Sigmoid colon (tissue), 7 donors: Measurements from ENCODE around the gene MMP7. TPM values are rescaled to one million over a fixed set of nuclear protein-coding genes. Genes with fewer than 3 reads are reported as not detected.

Source experiments
- DNase-seq: peaks from one replicate; pipeline ENCODE4 v3.0.0-alpha.2; 2019
- H3K27ac ChIP-seq, 4 donors: fragments of 200-600 bp; sonication (generic); one replicate each; pipeline ENCODE4 v1.5.1; 2016 to 2019; ENCODE audit warnings: mild to moderate bottlenecking in 1 of 4
- H3K27me3 ChIP-seq, 3 donors: fragments of 200-600 bp; sonication (generic); one replicate each; pipeline ENCODE4 v1.5.1; 2019; ENCODE audit warnings: mild to moderate bottlenecking in 1 of 3
- H3K36me3 ChIP-seq, 4 donors: fragments of 200-600 bp; sonication (generic); one replicate each; pipeline ENCODE4 v1.5.1; 2016 to 2019
- H3K4me1 ChIP-seq, 4 donors: fragments of 200-600 bp; sonication (generic); one replicate each; pipeline ENCODE4 v1.5.1; 2017 to 2019
- H3K4me3 ChIP-seq, 4 donors: fragments of 200-600 bp; sonication (generic); one replicate each; pipeline ENCODE4 v1.5.1; 2017 to 2019; ENCODE audit warnings: mild to moderate bottlenecking in 2 of 4, moderate library complexity in 1 of 4
- H3K9me3 ChIP-seq, 4 donors: fragments of 200-600 bp in 3 of 4; sonication (generic) in 3 of 4; one replicate each; pipeline versions ENCODE4 v1.5.1 to v1.6.1; 2013 to 2019
- EP300 ChIP-seq, 4 donors: sonication (generic); formaldehyde crosslinking; IDR thresholded peaks; one replicate each; pipeline ENCODE4 v1.6.1; 2017; ENCODE audit warnings: antibody characterized with exemption in 4 of 4
- POLR2A ChIP-seq, 2 donors: fragments of 450-650 bp; IDR thresholded peaks; one replicate each; pipeline ENCODE4 v1.6.1; 2016; ENCODE audit warnings: antibody characterized with exemption in 2 of 2, mild to moderate bottlenecking in 2 of 2, moderate library complexity in 2 of 2
- POLR2AphosphoS5 ChIP-seq, 4 donors: sonication (generic); formaldehyde crosslinking; IDR thresholded peaks; one replicate each; pipeline ENCODE4 v1.6.1; 2017; ENCODE audit warnings: antibody characterized with exemption in 4 of 4
- WGBS, 2 donors: extraction: QIAGEN DNeasy Blood & Tissue Kit; methylation state at CpG; one replicate each; pipeline ENCODE4 v1.1.7; 2013; 5-methylcytosine and 5-hydroxymethylcytosine counted together
- intact Hi-C: fragments of 100-400 bp; cut with DNase I; formaldehyde crosslinking; loops from one replicate; pipeline ENCODE4 v1.15.1; 2023
- polyA plus RNA-seq, 3 donors: library from polyadenylated mRNA; stranded (reverse); fragments of 200-250 nt; gene quantifications; one replicate each; pipeline ENCODE4 v1.2.3, GENCODE V29; 2013
- total RNA-seq, 4 donors: library from RNA; depleted of rRNA; stranded (reverse); fragments of >200 nt; gene quantifications; one replicate each; pipeline ENCODE4 v1.1.0, GENCODE V29; 2016
- TF ChIP-seq, protein P1 (sequence below), 4 experiments: fragments of 450-650 bp in 3 of 4; fragments of 200-600 bp in 1 of 4; IDR thresholded peaks; one replicate each; pipeline ENCODE4 v1.5.1; 2016 to 2019; ENCODE audit warnings: antibody characterized with exemption in 4 of 4, mild to moderate bottlenecking in 3 of 4, moderate library complexity in 2 of 4
- donor health status: healthy with polysubstance abuse.
- donor health status: Bipolar disorder and iron deficiency.
- donor health status: healthy.

MMP7 gene
- total and polyA plus RNA-seq, 7 donors, result 11.8 TPM; not detected in 6

DNA sequence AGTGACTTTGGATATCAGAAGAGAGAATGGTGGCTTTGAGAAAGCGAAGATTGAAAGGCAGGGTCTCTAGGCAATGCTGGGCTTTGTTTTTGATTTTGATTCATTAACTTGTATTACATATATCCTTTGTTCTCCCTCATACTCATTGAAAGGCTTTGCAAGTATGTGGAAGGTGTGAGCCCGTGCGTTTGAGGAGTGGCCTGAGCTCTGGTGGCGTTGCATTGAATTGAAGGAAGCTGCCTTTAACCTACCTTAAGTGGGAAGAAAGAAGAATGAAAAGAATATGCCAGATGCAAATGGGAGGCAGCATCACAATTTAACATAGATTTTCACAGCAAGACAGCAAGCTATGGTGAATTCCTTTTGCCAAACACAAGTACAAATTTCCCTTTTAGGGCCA is 6.7 kb downstream of the MMP7 start:
- TF ChIP-seq POLR2A (IDR thresholded peaks at IDR 0.05) (no peak), EP300 (IDR thresholded peaks at IDR 0.05) (no peak), POLR2AphosphoS5 (IDR thresholded peaks at IDR 0.05) (no peak)
- TF ChIP-seq, protein P1, sequence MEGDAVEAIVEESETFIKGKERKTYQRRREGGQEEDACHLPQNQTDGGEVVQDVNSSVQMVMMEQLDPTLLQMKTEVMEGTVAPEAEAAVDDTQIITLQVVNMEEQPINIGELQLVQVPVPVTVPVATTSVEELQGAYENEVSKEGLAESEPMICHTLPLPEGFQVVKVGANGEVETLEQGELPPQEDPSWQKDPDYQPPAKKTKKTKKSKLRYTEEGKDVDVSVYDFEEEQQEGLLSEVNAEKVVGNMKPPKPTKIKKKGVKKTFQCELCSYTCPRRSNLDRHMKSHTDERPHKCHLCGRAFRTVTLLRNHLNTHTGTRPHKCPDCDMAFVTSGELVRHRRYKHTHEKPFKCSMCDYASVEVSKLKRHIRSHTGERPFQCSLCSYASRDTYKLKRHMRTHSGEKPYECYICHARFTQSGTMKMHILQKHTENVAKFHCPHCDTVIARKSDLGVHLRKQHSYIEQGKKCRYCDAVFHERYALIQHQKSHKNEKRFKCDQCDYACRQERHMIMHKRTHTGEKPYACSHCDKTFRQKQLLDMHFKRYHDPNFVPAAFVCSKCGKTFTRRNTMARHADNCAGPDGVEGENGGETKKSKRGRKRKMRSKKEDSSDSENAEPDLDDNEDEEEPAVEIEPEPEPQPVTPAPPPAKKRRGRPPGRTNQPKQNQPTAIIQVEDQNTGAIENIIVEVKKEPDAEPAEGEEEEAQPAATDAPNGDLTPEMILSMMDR (IDR thresholded peaks at IDR 0.05), result no peak
- no peaks in the 10 kb centered on the region for H3K4me1 ChIP-seq
- H3K27me3 ChIP-seq, result no peaks in the 10 kb centered on the region
- intact Hi-C loops, result no loop called here
- H3K9me3 ChIP-seq, result no peaks in the 10 kb centered on the region
- H3K27ac ChIP-seq, result no peak overlapping the region
- 96 to 97% methylated on average over 4 of the region's 4 CpGs for WGBS, 2 donors
- H3K36me3 ChIP-seq, result no peaks in the 10 kb centered on the region
- DNase-seq, result no peak
- no peak overlapping the region for H3K4me3 ChIP-seq

DNA sequence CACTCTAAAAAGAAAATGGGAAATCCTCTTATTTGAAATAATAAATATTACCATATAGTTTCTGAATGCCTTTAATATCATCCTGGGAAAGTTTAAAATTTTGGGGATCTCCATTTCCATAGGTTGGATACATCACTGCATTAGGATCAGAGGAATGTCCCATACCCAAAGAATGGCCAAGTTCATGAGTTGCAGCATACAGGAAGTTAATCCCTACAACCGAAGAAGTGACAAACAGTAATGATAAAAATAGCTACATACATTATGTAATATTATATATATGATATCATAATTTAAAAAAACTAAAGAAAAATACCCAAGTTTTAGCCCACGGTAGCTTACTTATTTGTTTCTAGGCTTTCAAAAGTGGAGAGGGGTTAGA is 7.4 kb downstream of the MMP7 start:
- WGBS, 2 donors, result 73 to 77% methylated on average over 2 of the region's 2 CpGs
- intact Hi-C loops, result no loop called here

DNA sequence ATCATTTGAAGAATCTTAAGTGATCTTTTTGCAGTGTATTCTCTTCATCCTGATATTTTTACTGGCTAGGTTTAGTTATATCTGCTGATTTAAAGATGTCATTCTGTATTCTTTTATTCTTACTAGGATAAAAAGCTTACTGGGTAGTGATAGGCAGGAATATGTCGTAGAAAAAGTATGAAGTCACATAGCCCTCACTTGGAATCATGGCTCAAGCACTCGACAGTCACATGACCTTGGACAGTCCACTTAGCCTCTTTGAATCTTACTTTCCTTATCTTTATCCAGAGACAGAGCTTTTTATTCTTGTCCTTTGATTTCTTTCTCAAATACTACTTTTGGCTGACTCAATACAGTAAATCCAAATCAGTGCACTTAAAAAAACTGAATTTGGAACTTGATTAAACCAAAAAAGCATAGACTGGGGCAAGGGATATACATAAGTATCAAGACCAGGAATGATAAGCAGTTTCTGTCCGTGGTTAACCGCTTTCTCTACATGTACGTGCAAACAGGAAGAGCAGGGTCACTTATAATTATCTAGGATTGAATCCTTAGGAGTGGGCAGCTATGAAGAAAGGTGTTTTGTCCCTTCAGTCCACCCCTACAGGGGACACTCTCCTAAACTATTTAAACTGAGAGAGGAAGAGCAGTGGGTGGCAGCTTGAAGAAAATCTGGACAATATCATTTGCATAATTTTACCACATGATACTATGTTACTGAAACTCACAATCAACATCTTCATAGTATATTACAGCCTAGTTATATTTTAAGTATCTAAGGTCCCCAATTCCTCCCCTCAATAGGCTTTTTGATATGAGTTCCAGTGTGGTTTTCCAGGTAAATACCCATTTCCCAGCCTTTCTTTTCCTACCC is 8.0 kb downstream of the MMP7 start:
- no peak for TF ChIP-seq POLR2AphosphoS5 (IDR thresholded peaks at IDR 0.05)
- no peak for TF ChIP-seq EP300 (IDR thresholded peaks at IDR 0.05)
- TF ChIP-seq, protein P1 (IDR thresholded peaks at IDR 0.05), result no peak
- no peak for TF ChIP-seq POLR2A (IDR thresholded peaks at IDR 0.05)
- H3K4me3 ChIP-seq, result no peak overlapping the region
- H3K9me3 ChIP-seq, result no peaks in the 10 kb centered on the region
- H3K27ac ChIP-seq, result no peak overlapping the region
- no peak for DNase-seq
- H3K36me3 ChIP-seq, result no peaks in the 10 kb centered on the region
- H3K27me3 ChIP-seq, result no peaks in the 10 kb centered on the region
- intact Hi-C loops, result no loop called here
- no peaks in the 10 kb centered on the region for H3K4me1 ChIP-seq
- WGBS, 2 donors, result 70 to 77% methylated on average over 5 of the region's 5 CpGs

More for the DNA sequence above, 7.4 kb downstream of the MMP7 start:
- Histone ChIP-seq H3K4me3 (no peak overlapping the region), H3K27ac (no peak overlapping the region), H3K9me3 (no peaks in the 10 kb centered on the region), H3K27me3 (no peaks in the 10 kb centered on the region), H3K4me1 (no peaks in the 10 kb centered on the region), H3K36me3 (no peaks in the 10 kb centered on the region)
- no peak for DNase-seq
- no peak for TF ChIP-seq POLR2AphosphoS5 (IDR thresholded peaks at IDR 0.05)

DNA sequence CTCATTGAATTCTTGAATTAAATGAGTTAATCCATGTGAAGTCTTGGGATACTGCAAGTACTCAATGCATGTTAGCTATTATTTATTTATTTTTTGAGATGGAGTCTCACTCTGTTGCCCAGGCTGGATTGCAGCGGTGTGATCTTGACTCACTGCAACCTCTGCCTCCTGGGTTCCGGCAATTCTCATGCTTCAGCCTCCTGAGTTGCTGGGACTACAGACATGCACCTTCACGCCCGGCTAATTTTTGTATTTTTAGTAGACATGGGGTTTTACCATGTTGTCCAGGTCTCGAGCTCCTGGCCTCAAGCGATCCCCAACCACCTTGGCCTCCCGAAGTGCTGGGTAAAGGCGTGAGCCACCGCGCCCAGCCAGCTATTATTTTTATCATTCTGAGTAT is 9.4 kb downstream of the MMP7 start:
- Histone ChIP-seq H3K36me3 (no peaks in the 10 kb centered on the region), H3K27me3 (no peaks in the 10 kb centered on the region), H3K4me1 (peaks cover 0 to 7% (median 0%) of the 10 kb centered on the region in 4 donors), H3K27ac (no peak overlapping the region), H3K4me3 (no peak overlapping the region), H3K9me3 (no peaks in the 10 kb centered on the region)
- no peak for TF ChIP-seq POLR2A (IDR thresholded peaks at IDR 0.05)
- no peak for TF ChIP-seq POLR2AphosphoS5 (IDR thresholded peaks at IDR 0.05)
- no peak for TF ChIP-seq EP300 (IDR thresholded peaks at IDR 0.05)
- TF ChIP-seq, protein P1 (IDR thresholded peaks at IDR 0.05), result no peak
- intact Hi-C loops, result no loop called here
- WGBS, 2 donors, result 94% methylated on average over 10 of the region's 10 CpGs
- DNase-seq, result no peak

DNA sequence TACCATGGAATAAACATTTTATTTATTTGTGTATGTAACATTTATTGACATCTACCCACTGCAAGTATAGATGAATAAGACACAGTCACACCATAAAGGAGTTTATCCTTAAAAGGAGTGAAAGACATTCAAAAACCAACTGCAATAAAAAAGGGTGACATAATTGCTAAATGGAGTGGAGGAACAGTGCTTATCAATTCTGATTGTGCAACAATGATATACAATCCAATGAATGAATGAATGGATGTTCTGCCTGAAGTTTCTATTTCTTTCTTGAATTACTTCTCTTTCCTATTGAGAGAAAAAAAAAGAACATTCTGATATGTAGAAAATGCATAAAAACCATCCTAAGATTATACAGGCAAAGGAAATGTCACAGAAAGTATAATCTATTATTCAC is 10.0 kb downstream of the MMP7 start:
- Histone ChIP-seq H3K9me3 (no peaks in the 10 kb centered on the region), H3K27me3 (no peaks in the 10 kb centered on the region), H3K4me3 (no peak overlapping the region), H3K4me1 (peaks cover 0 to 7% (median 0%) of the 10 kb centered on the region in 4 donors), H3K27ac (no peak overlapping the region), H3K36me3 (no peaks in the 10 kb centered on the region)
- no peak for DNase-seq
- TF ChIP-seq, protein P1 (IDR thresholded peaks at IDR 0.05), result no peak
- TF ChIP-seq POLR2A (IDR thresholded peaks at IDR 0.05), result no peak
- no peak for TF ChIP-seq POLR2AphosphoS5 (IDR thresholded peaks at IDR 0.05)
- TF ChIP-seq EP300 (IDR thresholded peaks at IDR 0.05), result no peak
- intact Hi-C loops, result no loop called here
